Loucy (cell line): ENCODE results near the gene SYNE1.

Experiments
- H2AFZ ChIP-seq: fragments of 200-600 bp; sonication (generic); 2 replicates; pipeline ENCODE4 v1.6.0; 2016; ENCODE audit warnings: antibody characterized with exemption, mild to moderate bottlenecking, low read length, moderate library complexity
- H3F3A ChIP-seq: fragments of 200-600 bp; 2 replicates; pipeline ENCODE4 v1.6.0; 2016; ENCODE audit warnings: antibody characterized with exemption, low read depth, mild to moderate bottlenecking
- H3K27me3 ChIP-seq: fragments of 200-600 bp; sonication (generic); 2 replicates; pipeline ENCODE4 v1.6.1; 2014; ENCODE audit warnings: low read length, mild to moderate bottlenecking; ENCODE audit not compliant: insufficient read depth, poor library complexity, severe bottlenecking
- H3K36me3 ChIP-seq: fragments of 200-600 bp; sonication (generic); 2 replicates; pipeline ENCODE4 v1.6.1; 2016; ENCODE audit warnings: low read length; ENCODE audit not compliant: insufficient read depth
- H3K4me1 ChIP-seq: fragments of 200-600 bp; sonication (generic); 2 replicates; pipeline ENCODE4 v1.5.1; 2014; ENCODE audit warnings: low read length, mild to moderate bottlenecking; ENCODE audit not compliant: insufficient read depth, poor library complexity, severe bottlenecking
- H3K4me2 ChIP-seq: fragments of 200-600 bp; sonication (generic); 2 replicates; pipeline ENCODE4 v1.6.0; 2014; ENCODE audit warnings: antibody characterized with exemption, low read length, low read depth, mild to moderate bottlenecking; ENCODE audit not compliant: poor library complexity, severe bottlenecking
- H3K4me3 ChIP-seq: fragments of 200-600 bp; sonication (generic); 2 replicates; pipeline ENCODE4 v1.5.1; 2014; ENCODE audit warnings: low read length, mild to moderate bottlenecking, mixed read lengths; ENCODE audit not compliant: poor library complexity, severe bottlenecking
- H3K79me2 ChIP-seq: fragments of 200-600 bp; sonication (generic); 2 replicates; pipeline ENCODE4 v1.6.1; 2014; ENCODE audit warnings: low read length; ENCODE audit not compliant: insufficient read depth
- H3K9ac ChIP-seq: fragments of 200-600 bp; sonication (generic); 2 replicates; pipeline ENCODE4 v1.6.0; 2014; ENCODE audit warnings: mild to moderate bottlenecking, low read depth, low read length, moderate library complexity; ENCODE audit not compliant: poor library complexity, severe bottlenecking
- H3K9me2 ChIP-seq: fragments of 200-600 bp; sonication (generic); replicated peaks from 2 replicates; pipeline ENCODE4 v1.6.1; 2016; ENCODE audit warnings: low read depth, low read length, mixed read lengths
- H3K9me3 ChIP-seq: fragments of 200-600 bp; sonication (generic); 2 replicates; pipeline ENCODE4 v1.6.1; 2014; ENCODE audit warnings: mild to moderate bottlenecking, antibody characterized with exemption, low read length, low read depth; ENCODE audit not compliant: insufficient read depth
- H4K20me1 ChIP-seq: fragments of 200-600 bp; sonication (generic); 2 replicates; pipeline ENCODE4 v1.6.0; 2014; ENCODE audit warnings: antibody characterized with exemption, low read length, mild to moderate bottlenecking; ENCODE audit not compliant: insufficient read depth, poor library complexity, severe bottlenecking
- CTCF ChIP-seq: fragments of 200-600 bp; sonication (generic); conservative IDR thresholded peaks from 2 replicates; pipeline ENCODE4 v1.5.1; 2014; ENCODE audit warnings: mild to moderate bottlenecking, antibody characterized with exemption, low read length
- EZH2phosphoT487 ChIP-seq: fragments of 200-600 bp; IDR thresholded peaks from 2 replicates; pipeline ENCODE4 v1.6.1; 2018; ENCODE audit warnings: antibody characterized with exemption, mild to moderate bottlenecking, moderate library complexity, borderline replicate concordance

Gene SYNE1

GRCh38 chr6:152195896-152196295, 441.3 kb downstream of the SYNE1 start:
- H3K36me3 ChIP-seq, result peaks cover 23% of the 10 kb centered on the region; the same call in 1 of the 2 replicates

GRCh38 chr6:152189736-152190135, 447.4 kb downstream of the SYNE1 start:
- Histone ChIP-seq H3K79me2 (no peaks in the 10 kb centered on the region), H3K4me2 (no peak overlapping the region), H3K9ac (no peak overlapping the region), H2AFZ (no peak overlapping the region), H3K4me1 (peaks cover 18% of the 10 kb centered on the region), H3K9me3 (no peaks in the 10 kb centered on the region), H3K36me3 (no peaks in the 10 kb centered on the region), H4K20me1 (no peaks in the 10 kb centered on the region), H3F3A (no peaks in the 10 kb centered on the region), H3K4me3 (no peak overlapping the region), H3K27me3 (no peaks in the 10 kb centered on the region), H3K9me2 (no peaks in the 10 kb centered on the region)
- TF ChIP-seq EZH2phosphoT487, result no peak
- no peak for TF ChIP-seq CTCF

More at GRCh38 chr6:152195896-152196295, 441.3 kb downstream of the SYNE1 start:
- Histone ChIP-seq H4K20me1 (no peaks in the 10 kb centered on the region), H3K4me3 (no peak overlapping the region), H3K9me2 (no peaks in the 10 kb centered on the region), H3K9me3 (no peaks in the 10 kb centered on the region), H3K27me3 (no peaks in the 10 kb centered on the region), H3F3A (no peaks in the 10 kb centered on the region), H3K9ac (no peak overlapping the region), H3K4me1 (no peaks in the 10 kb centered on the region), H2AFZ (no peak overlapping the region), H3K79me2 (no peaks in the 10 kb centered on the region), H3K4me2 (no peak overlapping the region)
- TF ChIP-seq CTCF (no peak), EZH2phosphoT487 (no peak)

- no peaks in the 10 kb centered on the region for H4K20me1 ChIP-seq
- no peak overlapping the region for H3K4me2 ChIP-seq
- no peak overlapping the region for H3K4me3 ChIP-seq
- H2AFZ ChIP-seq, result no peak overlapping the region
- peaks cover 20% of the 10 kb centered on the region for H3K4me1 ChIP-seq
- no peak overlapping the region for H3K9ac ChIP-seq
- no peaks in the 10 kb centered on the region for H3K36me3 ChIP-seq
- TF ChIP-seq EZH2phosphoT487 (no peak), CTCF (no peak)
- no peaks in the 10 kb centered on the region for H3K79me2 ChIP-seq
- no peaks in the 10 kb centered on the region for H3K9me2 ChIP-seq
- no peaks in the 10 kb centered on the region for H3K9me3 ChIP-seq
- H3K27me3 ChIP-seq, result no peaks in the 10 kb centered on the region
- no peaks in the 10 kb centered on the region for H3F3A ChIP-seq
Observed at GRCh38 chr6:152188011-152188410, 449.2 kb downstream of the SYNE1 start.
